ENCODE measurements around the gene MYO16. TPM values are rescaled to one million over a fixed set of nuclear protein-coding genes. Genes with fewer than 3 reads are reported as not detected.

Gene MYO16
- total and polyA plus RNA-seq, 2 of the 4 experiments (the other 2 are of a cell fraction) = under 0.01 to 0.03 TPM

DNA sequence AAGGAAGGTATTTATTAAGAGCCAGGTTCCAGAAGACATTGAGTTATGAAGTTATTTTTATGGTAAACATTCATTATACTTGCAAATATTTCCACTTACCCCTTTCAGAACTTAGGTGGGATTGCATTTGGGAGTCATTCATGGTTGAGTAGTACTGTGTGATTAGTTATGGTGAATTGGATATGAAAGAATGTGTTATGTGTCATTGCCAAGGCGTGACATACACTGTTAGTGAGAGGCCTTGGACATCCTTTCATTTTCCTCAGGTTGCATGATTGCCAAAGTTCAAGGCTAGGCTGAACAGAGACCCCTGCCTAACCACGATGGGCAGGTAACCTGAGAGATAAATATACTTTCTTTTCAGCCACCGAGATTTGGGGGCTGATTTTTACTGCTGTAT, 40.9 kb upstream of the MYO16 start:
- H3K9me3 ChIP-seq (ENCODE audit: control insufficient read depth, insufficient read depth, low read length) = 0 out of 2 replicates have a peak, but pooled peaks cover 2% of the 10 kb centered on the region
- no peaks in the 10 kb centered on the region for H3K36me3 ChIP-seq (ENCODE audit: control insufficient read depth, insufficient read depth, low read length)
- H4K91ac ChIP-seq (ENCODE audit: insufficient read depth, low read depth, low read length) = no peak overlapping the region
- ATAC-seq (ENCODE audit: low read depth) (no peak), DNase-seq (no peak)
- no peak overlapping the region for H2AK9ac ChIP-seq (replicated peaks; ENCODE audit: low read depth, low read length, poor library complexity)
- intact Hi-C loops (cut with micrococcal nuclease) = no loop called here
- H4K5ac ChIP-seq (ENCODE audit: low read depth, low read length) = no peak overlapping the region
- H2AK5ac ChIP-seq (ENCODE audit: low read depth, low read length) = no peak overlapping the region
- no peak overlapping the region for H3K27ac ChIP-seq (ENCODE audit: insufficient read depth, low read length)
- no peaks in the 10 kb centered on the region for H3K27me3 ChIP-seq (ENCODE audit: control insufficient read depth, insufficient read depth, low read length)
- WGBS, 2 experiments (ENCODE audit: extremely low coverage in 2 of 2, insufficient read length in 1 of 2) = no CpG with 5 or more reads among the region's 3 CpGs
- no peak overlapping the region for H2BK15ac ChIP-seq (ENCODE audit: low read depth, low read length)
- H3K9me1 ChIP-seq (ENCODE audit: insufficient read depth, low read length) = no peaks in the 10 kb centered on the region
- BruUV-seq (replicated peaks) = no TSS peak
- H3K9ac ChIP-seq (ENCODE audit: low read depth, low read length) = no peak overlapping the region
- H3K56ac ChIP-seq (ENCODE audit: extremely low read depth, insufficient read depth, low read length) = no peak overlapping the region
- in situ Hi-C loops (cut with MboI; ENCODE audit: low sequenced_read_pairs) = no loop called here
- H2AFZ ChIP-seq (replicated peaks; ENCODE audit: low read length, poor library complexity) = no peak overlapping the region
- no peak overlapping the region for H3K18ac ChIP-seq (ENCODE audit: low read depth, low read length)
- no peak overlapping the region for H2BK20ac ChIP-seq (ENCODE audit: low read depth, low read length)
- no peaks in the 10 kb centered on the region for H3K79me1 ChIP-seq (ENCODE audit: low read depth in 1 of 2, low read length in 2 of 2)
- dilution Hi-C loops (cut with HindIII; ENCODE audit: low sequenced_read_pairs, unreplicated experiment) = no loop called here
- H2BK5ac ChIP-seq (ENCODE audit: low read depth, low read length, poor library complexity, severe bottlenecking) = no peak overlapping the region
- H4K20me1 ChIP-seq (ENCODE audit: insufficient read depth, low read length) = no peaks in the 10 kb centered on the region
- no peak overlapping the region for H3K23ac ChIP-seq (ENCODE audit: low read depth, low read length)
- H3K4me2 ChIP-seq (ENCODE audit: low read depth, low read length) = no peak overlapping the region
- ChIA-PET CTCF (no interaction called here), POLR2A (ENCODE audit: unreplicated experiment) (no interaction called here)
- H2BK120ac ChIP-seq (ENCODE audit: low read depth, low read length) = no peak overlapping the region
- H3K14ac ChIP-seq (replicated peaks; ENCODE audit: low read depth, low read length) = no peak overlapping the region
- H3K4ac ChIP-seq (ENCODE audit: low read depth, low read length) = no peak overlapping the region
- no peak overlapping the region for H4K8ac ChIP-seq (ENCODE audit: low read depth in 2 of 2, low read length in 2 of 2)
- TF ChIP-seq USF2 (IDR thresholded peaks at IDR 0.05; ENCODE audit: low read depth, low read length) (no peak), SMC3 (IDR thresholded peaks at IDR 0.05; ENCODE audit: low read depth, low read length) (no peak), MXI1 (IDR thresholded peaks at IDR 0.05; ENCODE audit: borderline replicate concordance, low read depth, low read length) (no peak), NFE2L2 (IDR thresholded peaks at IDR 0.05; ENCODE audit: low read depth, low read length) (no peak), MAFK (IDR thresholded peaks at IDR 0.05; ENCODE audit: low read depth, low read length) (no peak), MAZ (IDR thresholded peaks at IDR 0.05; ENCODE audit: borderline replicate concordance, low read depth, low read length) (no peak), FOS (IDR thresholded peaks at IDR 0.05; ENCODE audit: low read depth, low read length) (no peak), RAD21 (IDR thresholded peaks at IDR 0.05; ENCODE audit: low read length) (no peak)
- TF ChIP-seq, protein P1, sequence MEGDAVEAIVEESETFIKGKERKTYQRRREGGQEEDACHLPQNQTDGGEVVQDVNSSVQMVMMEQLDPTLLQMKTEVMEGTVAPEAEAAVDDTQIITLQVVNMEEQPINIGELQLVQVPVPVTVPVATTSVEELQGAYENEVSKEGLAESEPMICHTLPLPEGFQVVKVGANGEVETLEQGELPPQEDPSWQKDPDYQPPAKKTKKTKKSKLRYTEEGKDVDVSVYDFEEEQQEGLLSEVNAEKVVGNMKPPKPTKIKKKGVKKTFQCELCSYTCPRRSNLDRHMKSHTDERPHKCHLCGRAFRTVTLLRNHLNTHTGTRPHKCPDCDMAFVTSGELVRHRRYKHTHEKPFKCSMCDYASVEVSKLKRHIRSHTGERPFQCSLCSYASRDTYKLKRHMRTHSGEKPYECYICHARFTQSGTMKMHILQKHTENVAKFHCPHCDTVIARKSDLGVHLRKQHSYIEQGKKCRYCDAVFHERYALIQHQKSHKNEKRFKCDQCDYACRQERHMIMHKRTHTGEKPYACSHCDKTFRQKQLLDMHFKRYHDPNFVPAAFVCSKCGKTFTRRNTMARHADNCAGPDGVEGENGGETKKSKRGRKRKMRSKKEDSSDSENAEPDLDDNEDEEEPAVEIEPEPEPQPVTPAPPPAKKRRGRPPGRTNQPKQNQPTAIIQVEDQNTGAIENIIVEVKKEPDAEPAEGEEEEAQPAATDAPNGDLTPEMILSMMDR (conservative IDR thresholded peaks at IDR 0.05; ENCODE audit: low read depth, low read length) = no peak
- H3K4me3 ChIP-seq (ENCODE audit: insufficient read depth, low read depth, low read length) = no peak overlapping the region
- H3K4me1 ChIP-seq (ENCODE audit: control insufficient read depth, insufficient read depth, low read length) = no peaks in the 10 kb centered on the region
